GM18502 (cell line): ENCODE data around the gene HCFC1.

ENCODE experiments used
- ATAC-seq: cut with Tn5 transposase; IDR thresholded peaks from one replicate; pipeline ENCODE4 v1.9.1; 2021; ENCODE audit warnings: mild to moderate bottlenecking; ENCODE audit not compliant: unreplicated experiment, poor library complexity

The HCFC1 gene

DNA sequence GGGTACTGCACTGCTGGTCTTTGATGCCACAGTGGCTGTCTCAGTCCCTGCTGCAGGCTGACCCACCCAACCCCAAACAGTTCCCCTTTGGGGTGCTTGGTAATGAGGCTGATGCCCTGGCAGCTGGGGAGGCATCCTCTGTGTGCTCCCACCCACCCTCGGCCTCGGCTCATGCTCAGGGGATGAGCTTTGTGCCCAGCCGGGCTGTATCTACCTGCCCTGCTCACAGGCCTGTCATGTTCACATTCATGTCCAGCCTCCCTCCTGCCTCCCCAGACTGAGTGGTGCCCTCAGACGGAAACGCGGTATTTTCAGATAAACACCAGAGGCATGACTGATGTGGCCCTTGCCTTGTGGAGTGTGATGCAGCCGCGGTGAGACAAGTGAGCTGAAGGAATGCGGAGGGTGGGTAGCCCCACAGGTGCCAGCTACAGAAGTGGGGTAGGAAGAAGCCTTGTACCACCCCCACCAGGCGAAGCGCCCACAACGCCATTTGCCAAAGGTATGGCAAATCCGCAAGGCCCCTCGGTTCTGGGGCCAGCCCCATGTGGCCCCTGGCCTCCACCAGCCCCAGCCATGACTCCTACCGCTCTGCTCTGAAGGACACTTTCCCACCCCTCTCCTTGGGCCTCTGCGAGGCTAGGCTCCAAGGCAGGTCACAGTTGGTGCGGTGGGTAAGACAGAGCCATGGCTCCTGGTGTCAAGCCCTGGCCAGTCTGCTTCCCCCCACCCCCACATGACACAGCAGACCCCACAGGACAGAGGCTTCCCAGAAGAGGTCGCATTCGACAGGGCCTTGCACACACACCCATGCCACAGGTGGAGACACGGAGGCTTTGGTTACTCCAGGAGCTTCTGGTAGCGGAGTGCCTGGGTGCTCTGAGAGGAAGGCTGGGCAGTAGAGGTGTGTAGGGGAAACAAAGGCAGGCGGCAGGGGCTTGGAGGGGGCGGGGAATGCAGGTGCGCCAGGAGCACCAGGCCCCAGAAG is 25.4 kb downstream of the HCFC1 start:
- ATAC-seq, result no peak

DNA sequence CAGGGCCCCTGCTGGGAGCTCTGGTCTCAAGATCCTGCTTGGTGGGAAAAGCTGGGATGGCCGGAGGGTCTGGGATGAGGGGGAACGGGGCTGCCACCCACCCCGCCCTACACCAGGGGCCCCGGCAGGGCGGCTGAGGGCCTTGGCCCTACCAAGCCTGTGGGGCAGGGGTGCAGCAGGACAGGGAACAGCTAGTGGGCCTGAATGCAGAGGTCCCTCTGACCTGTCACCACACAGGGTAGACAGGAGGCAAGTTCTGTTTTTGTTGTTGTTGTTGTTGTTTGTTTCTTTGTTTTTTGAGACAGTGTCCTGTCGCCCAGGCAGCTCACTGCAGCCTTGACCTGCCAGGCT is 26.8 kb downstream of the HCFC1 start:
- ATAC-seq, result no peak

DNA sequence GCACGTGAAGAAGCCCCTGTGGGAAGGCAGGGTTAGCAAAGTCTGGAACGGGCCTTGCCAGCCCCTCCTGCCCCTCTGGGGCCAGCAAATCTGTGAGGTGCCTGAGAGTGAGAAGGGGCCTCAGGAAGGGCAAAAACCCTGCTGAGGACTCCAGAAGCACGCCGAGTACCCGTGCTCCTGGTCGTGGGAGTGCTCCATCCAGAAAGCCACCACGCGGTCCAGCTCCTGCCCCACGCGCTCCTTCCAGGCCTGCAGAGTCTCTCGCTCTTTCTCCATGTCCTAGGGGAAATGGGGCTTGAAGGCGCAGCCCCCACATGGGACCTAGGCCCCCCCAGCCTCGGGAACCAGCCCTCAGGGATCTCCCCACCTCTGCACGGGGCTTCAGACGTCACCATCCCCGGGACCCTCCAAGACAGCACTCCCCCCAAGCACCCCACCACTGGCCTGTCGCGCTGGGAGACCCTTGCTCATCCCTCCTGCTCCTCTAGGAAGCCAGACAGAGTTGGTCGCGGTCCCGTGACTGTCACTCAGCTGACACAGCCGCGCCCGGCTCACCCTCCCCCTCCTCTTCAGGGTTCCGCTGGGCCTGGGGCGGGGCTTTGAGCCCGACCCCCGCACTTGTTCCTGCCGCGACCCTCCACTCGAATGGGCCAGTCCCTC is 27.3 kb downstream of the HCFC1 start, which contains the start of gene RENBP:
RENBP (minus strand) TSS at position 504 of the 660 bp plus-strand sequence; CDS start at position 471, 33 bp downstream.
- ATAC-seq, result no peak

DNA sequence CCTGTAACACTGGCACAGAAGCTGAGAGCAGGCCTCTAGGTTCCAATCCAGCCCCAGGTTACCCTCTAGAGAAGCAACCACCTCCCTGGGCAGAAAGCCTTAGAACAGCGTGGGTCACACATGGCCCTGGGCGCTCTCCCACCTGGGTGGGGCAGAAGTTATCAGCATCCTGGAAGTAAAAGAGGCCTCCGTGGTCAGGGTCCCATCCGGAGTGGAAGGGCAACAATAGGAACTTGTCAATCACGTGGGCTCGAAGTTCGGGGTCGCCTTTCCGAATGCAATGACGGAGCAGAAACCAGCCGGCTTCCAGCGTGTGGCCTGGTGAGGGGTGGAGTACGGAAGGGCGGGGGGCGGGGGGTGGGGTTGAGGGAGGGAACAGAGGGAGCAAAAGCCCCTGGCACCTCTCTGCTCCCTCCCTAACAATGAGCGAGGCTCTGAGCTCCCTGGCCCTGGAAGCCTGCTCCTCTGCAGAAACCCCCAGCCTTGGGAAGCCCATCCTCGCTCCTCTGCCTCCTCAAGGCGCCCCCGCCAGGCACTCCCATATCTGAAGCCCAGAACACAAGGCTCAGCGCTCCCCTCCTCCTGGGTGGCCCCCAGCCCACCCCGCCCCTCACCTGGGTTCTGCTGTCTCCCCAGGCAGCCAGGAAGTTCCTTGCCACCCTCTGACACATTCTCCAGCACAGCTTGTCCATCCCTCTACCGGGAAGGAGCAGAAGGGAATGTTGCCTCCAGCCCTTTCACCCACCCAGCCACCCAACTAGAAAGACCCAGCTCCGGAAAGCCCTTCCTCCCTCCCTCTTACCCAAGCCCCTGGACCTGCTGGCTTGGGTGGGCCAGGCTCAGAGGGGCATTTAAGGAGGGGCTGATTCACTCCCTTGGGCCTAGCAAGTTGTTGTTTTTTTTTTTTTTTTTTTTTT is 30.0 kb downstream of the HCFC1 start:
- no peak for ATAC-seq

DNA sequence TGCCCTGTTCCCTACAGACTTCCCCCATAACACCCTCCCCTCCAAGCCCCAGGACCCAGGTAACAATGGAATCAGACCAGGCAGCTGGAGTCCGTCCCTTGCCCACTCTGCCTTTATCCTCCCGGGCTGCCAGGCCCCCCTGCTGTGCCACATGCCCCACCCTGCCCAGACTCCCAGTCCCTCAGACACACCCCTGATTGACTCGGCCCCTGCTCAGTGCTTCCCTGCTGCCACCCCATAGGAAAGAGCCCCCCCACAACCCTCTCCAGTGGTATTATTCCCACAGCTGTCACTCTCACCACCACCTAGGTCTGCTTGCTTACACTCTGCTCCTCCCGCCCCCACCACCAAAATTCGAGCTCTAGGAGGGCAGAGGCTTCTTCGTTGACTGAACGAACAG is 32.0 kb downstream of the HCFC1 start:
- ATAC-seq, result no peak

DNA sequence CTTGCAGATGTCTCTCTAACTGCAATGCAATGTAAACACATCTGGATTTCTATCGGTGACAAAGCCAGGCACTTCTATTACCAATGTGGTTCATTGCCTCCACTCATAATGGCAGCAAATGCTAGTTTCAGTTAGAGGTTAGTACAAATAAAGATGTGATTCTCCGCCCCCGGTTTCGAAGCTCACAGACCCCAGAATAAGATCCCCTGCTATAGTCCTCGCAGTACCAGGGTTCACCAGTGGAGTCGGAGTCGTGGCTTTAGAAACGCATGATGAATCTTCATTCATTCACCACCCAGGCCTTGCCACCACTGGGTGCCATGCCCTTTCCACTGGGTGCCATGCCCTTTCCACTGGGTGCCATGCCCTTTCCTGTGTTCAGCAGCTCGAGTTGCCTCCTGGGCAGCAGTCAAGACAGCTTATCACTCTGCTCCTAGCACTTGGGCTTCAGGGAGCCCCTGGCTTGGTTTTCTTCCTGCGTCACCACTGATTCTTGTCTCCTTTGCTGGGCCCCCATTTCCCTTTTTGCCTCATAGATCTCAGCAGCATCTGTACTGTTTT is 33.3 kb downstream of the HCFC1 start:
- ATAC-seq, result no peak

DNA sequence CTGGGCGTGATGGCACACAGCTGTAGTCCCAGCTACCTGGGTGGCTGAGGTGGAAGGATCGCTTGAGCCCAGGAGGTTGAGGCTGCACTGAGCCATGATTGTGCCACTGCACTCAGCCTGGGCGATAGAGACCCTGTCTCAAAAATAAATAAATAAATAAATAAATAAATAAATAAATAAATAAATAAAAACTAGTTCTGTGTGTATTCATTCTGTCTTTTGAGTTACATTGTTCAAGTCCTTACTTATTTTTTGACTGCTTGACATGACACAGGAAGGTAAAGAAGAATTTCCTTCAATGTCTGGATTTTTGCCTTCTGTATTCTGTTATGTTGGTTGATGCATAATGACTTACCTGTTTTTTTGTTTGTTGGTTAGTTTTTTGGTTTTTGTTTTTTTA is 34.6 kb downstream of the HCFC1 start:
- ATAC-seq, result no peak

DNA sequence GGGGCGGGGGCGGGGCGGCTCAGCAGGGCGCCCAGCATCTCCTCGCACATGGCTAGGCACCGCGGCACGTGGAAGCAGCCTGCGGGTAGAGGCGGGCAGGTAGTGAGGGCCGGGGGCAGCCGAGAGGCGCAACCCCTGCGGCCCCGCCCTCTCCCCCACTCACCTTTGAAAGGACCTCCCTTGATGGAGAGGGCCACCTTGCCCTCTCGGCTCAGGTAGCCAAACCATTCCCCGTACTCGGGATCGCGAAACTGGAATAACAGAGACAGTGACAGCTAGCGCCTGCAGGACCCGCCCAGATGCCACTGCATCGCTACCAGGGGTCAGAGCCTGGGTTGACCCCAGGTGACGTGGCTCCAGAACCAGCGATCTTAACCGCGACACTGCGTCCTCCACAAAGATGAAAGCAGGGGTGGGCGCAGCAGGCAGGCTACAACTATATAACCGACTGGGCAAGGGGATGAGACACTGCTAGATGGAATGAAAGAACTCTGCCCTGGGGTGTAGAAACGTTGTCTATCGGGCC is 36.2 kb downstream of the HCFC1 start:
- peak; percentile 8 for ATAC-seq

DNA sequence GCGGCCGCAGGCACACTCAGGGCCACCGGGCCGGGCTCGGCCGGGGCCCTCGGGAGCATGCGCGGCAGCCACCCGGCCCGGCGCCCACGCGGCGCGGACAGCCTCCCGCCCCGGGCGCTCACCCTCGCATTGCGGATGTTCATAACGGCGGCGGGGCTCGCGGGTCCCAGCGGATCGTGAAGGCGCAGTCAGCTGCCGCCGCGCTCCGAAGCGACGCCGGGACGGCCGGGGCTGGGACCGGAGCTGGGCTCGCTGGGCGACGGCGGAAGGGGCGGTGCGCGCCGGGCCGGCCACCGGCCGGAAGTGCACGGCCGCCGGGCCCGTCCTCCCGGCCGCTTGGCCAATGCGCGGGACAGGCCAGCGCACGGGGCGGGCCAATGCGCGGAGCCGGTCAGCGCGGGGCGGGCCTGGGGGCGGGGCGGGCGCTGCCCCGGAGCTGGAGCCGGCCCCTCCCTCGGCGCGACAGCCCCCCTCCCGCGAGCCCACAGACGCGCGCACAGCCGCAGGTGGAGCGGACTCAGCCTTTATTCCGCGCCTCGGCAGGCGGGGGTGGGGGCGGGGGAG is 36.8 kb downstream of the HCFC1 start, which contains the start of gene NAA10:
NAA10 (minus strand) TSS at position 276 of the 564 bp plus-strand sequence; CDS start at position 143, 133 bp downstream.
- peak; percentile 94 for ATAC-seq

DNA sequence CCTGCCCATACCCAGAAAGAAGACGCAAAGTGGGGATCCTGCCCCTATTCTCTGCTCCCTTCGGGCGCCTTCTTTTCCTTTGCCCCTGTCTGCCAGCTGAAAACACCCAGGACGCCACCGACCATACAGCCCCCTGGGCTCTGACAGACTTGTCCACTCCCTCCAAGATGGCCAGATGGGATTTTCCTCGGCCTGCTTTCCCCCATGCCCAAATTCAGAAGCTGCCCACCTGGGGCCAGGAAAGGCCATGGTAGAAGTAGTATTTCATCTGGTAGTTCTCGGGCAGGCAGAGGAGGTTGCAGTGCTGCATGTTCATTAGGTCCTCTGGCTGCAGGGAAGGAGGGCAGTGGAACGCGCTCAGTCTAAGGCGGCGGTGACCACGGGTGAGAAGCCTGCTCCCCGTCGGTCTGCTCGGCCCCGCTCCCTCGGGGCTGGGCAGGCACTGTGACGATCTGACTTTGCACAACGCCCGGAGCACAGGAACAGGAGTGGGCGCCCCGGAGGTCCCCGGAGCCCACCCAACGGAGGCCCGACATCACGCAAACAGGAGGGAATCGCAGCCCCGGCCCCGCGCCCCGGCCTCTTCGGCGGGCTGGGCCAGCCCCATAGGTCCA is 37.4 kb downstream of the HCFC1 start:
- peak; percentile 20 for ATAC-seq

DNA sequence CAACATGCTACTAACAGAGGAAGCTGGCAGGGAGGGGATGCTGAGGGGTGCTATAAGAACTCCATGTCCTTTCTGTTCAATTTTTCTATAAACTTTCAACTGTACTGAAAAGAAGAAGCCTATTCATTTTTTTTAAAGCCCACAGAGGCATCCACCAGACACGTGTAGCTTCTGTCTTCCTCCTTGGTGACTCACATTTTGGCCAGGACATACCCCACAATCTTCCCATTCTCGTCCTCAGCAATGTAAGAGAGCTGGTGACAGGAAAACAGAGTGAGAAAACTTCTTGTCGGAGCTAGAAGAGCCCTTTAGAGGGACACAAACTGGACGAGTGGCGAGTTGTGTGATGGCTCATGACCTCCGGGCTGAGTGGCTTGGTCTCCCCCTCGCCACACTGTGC is 37.9 kb downstream of the HCFC1 start:
- ATAC-seq, result no peak

DNA sequence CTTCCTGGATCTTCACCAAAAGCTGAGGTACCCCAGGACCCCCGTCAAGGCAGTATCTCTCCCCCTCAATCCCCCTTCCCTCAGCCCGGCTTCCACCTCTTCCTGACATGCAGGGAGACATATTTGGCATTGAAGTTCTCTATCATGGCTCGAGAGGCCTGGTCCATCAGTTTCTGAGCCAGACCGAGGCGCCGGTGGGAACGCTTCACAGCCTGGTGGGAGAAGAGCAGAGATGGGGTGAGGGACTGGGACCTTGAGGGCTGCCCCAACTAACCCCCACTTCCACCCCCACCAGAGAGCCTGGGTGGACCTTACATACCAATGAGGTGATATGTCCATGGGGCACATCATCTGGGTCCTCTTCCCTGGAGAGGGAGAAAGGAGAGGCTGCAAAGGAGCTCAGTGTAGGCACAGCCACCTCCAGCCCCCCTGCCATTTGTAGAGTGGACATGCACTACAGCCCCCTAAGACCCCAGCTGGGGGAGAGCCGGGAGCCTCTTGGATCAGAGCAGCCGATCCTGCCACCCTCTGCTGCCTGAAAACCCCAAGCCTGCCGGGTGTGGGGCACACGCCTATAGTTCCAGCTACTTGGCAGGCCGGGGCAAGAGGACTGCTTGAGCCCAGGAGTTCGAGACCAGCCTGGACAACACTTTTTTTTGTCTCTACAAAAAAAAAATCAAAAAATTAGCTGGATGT is 39.2 kb downstream of the HCFC1 start:
- no peak for ATAC-seq

DNA sequence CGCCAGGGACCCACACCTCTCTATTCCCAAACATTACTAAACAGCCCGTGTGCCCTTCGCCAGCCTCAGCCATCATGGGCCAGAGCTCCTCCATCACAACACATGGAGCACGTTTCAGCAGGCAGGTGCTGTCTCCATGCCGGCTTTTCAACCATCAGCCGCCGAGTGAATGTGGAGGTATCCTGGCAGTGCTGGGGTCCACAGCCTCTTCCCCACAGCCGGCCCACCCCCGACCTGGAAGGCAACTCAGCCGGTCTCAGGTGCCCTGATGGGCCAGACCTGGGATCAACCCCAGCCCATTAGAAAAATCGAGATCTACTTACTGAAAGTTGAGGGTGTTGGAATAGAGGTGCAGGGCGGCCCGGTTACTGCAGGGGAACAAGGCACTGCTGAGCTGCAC is 39.9 kb downstream of the HCFC1 start:
- ATAC-seq, result no peak

DNA sequence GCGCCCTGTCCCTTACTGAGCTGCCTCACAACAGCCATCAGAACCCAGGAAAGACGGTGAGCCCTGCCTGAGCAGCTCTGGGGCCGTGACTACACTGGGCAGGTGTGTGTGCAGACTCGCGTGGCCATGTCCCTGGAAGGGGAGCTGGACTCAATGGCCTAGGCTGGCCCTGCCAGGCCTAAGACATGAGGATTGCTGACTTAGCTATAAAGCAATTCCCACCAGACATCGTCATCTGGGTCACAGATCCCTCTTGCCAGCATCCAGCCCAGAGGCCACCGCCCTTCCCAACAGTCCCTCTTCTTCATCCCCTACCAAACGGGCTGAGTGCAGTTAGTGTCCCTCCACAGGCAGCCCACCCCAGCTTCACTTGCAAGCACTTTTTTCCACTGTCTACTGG is 40.5 kb downstream of the HCFC1 start:
- ATAC-seq, result no peak

DNA sequence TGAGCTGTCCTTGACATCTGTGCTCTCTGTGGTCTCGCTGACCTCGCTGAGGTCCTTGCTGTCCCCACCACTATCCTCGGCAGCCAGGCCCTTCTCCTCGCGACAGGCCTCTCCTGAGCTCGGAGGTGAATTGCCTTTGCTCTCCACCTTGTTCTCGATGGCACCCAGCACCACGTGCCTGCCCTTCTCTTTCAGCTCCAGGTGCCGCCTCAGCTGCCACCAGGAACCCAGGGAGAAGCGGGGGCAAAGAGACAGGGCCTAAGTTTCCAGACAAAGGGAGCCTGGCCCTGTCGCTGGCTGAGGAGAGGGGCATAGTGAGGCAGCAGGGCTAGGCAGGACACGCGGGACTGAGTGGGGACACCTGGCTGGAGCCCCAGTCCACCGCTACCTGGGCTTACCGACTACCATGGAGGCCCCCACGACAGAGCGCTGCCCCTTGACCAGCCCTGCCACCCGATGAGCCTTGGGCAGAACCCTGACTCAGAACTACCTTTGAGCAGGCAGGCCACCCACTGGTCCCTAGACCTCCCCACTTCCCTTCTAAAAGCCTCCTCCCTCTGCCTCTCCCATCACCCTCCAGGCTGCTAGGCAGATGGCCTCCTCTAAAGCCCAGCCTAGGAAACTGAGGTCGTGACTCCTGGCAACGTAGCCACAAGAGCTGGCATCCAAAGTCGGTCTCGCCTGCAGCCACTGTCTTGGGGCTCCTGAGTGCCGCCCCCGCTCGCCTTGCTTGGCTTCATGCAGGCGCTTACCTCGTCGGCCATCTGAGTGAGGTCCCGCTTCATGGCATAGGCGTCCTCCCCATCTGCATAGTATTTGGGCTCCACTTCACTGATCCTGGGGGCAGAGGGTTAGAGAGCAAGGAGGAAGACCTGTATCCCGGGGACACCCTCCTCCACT is 41.4 kb downstream of the HCFC1 start:
- no peak for ATAC-seq

DNA sequence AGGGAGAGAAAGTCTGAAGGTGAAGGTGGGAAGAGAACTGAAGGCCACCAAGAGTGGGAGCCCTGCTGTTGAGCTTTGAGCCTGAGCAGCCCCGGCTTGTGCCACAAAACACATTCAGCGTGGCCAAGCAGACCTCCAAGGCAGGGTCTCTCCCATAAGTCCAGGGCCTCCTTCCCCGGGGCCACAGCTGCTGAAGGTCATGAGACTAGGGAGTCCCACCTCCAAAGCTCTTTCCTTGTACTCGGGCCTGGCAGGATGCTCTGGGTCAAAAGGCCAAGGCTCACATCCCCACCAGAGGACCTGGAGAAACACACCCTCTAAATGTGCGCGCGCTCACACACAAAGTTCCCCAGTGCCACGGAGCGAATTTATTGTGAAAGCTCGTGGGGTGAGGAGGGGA is 42.0 kb downstream of the HCFC1 start:
- no peak for ATAC-seq

DNA sequence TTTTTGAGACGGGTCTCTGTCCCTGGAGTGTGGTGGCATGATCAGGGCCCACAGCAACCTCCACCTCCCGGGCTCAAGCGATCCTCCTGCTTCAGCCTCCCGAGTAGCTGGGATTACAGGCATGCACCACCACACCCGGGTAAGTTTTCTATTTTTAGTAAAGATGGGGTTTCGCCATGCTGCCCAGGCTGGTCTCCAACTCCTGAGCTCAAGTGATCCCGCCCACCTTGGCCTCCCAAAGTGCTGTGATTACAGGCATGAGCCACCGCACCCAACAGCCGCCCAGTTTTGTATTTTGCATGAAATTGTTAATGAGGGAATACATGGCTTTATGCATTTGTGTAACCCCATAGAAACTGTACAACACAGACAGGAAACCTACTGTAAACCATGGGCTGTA is 42.8 kb downstream of the HCFC1 start:
- ATAC-seq, result no peak
